ENCODE data around the gene KHSRP.

Gene KHSRP

DNA sequence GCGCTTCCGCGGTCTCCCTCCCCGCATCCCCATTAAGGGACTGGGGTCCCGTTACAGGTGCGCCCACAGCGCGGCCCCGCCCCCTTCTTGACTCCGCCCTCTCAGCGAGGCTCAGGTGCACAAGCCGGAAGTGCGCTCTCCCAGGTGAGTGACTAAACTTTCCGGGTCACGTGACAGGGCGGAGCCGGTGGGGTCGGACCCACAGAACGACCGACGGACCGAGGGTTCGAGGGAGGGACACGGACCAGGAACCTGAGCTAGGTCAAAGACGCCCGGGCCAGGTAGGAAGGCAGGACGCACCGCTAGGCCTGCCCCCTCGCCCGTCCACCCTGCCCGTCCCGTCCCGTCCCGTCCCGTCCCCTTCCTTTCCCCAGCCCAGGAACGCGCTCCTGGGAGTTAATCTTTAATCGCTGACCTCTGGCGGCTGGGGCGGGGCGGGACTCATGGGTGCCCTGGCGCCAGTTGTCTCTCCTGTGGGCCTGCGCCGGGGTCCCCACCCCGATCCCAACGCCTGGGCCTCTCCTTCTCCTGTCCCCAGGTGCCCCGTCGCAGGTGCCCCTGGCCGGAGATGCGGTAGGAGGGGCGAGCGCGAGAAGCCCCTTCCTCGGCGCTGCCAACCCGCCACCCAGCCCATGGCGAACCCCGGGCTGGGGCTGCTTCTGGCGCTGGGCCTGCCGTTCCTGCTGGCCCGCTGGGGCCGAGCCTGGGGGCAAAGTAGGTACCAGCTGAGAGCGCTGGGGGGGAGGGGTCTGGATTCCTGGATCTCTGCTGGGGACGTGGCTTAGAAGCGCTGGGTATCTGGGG lies 39.7 kb upstream of the KHSRP start, which contains the start of gene CRB3:
CRB3 (plus strand) TSS at position 202 of the 804 bp plus-strand sequence; CDS start at position 633, 431 bp downstream.
- Histone ChIP-seq H3K9me2 (replicated peaks; ENCODE audit: control insufficient read depth, low read length) (no peaks in the 10 kb centered on the region), H3F3A (ENCODE audit: control insufficient read depth, insufficient read depth) (no peaks in the 10 kb centered on the region), H3K79me2 (ENCODE audit: control insufficient read depth, low read length) (peaks cover 3% of the 10 kb centered on the region), H3K27me3 (ENCODE audit: control insufficient read depth, low read length) (no peaks in the 10 kb centered on the region), H4K20me1 (ENCODE audit: control insufficient read depth, insufficient read depth, low read depth, low read length) (no peaks in the 10 kb centered on the region), H3K4me3 (ENCODE audit: low read length) (no peak within 1 kb of the TSS), H3K36me3 (ENCODE audit: control insufficient read depth, low read length) (no peaks in the 10 kb centered on the region), H3K4me1 (ENCODE audit: control insufficient read depth, low read length) (no peaks in the 10 kb centered on the region), H3K4me2 (ENCODE audit: low read length) (no peak within 1 kb of the TSS), H3K9me3 (ENCODE audit: control insufficient read depth, insufficient read depth, low read length) (no peaks in the 10 kb centered on the region), H3K27ac (ENCODE audit: low read depth, low read length) (no peak within 1 kb of the TSS)
- TF ChIP-seq EZH2phosphoT487 (IDR thresholded peaks at IDR 0.05; ENCODE audit: borderline replicate concordance, low read length) = no peak
- TF ChIP-seq, protein P1, sequence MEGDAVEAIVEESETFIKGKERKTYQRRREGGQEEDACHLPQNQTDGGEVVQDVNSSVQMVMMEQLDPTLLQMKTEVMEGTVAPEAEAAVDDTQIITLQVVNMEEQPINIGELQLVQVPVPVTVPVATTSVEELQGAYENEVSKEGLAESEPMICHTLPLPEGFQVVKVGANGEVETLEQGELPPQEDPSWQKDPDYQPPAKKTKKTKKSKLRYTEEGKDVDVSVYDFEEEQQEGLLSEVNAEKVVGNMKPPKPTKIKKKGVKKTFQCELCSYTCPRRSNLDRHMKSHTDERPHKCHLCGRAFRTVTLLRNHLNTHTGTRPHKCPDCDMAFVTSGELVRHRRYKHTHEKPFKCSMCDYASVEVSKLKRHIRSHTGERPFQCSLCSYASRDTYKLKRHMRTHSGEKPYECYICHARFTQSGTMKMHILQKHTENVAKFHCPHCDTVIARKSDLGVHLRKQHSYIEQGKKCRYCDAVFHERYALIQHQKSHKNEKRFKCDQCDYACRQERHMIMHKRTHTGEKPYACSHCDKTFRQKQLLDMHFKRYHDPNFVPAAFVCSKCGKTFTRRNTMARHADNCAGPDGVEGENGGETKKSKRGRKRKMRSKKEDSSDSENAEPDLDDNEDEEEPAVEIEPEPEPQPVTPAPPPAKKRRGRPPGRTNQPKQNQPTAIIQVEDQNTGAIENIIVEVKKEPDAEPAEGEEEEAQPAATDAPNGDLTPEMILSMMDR (IDR thresholded peaks at IDR 0.05; ENCODE audit: low read depth, low read length, poor library complexity, severe bottlenecking) = no peak

- no peaks in the 10 kb centered on the region for H3K9me2 ChIP-seq (replicated peaks; ENCODE audit: control insufficient read depth, low read length)
- H4K20me1 ChIP-seq (ENCODE audit: control insufficient read depth, insufficient read depth, low read depth, low read length) = no peaks in the 10 kb centered on the region
- H3K36me3 ChIP-seq (ENCODE audit: control insufficient read depth, low read length) = peaks cover 25% of the 10 kb centered on the region
- peak overlapping the region; percentile 87 for H3K4me3 ChIP-seq (ENCODE audit: low read length)
- TF ChIP-seq, protein P1 (IDR thresholded peaks at IDR 0.05; ENCODE audit: low read depth, low read length, poor library complexity, severe bottlenecking) = peak; percentile 64
- TF ChIP-seq EZH2phosphoT487 (IDR thresholded peaks at IDR 0.05; ENCODE audit: borderline replicate concordance, low read length) = no peak
- no peaks in the 10 kb centered on the region for H3K27me3 ChIP-seq (ENCODE audit: control insufficient read depth, low read length)
- H3K4me1 ChIP-seq (ENCODE audit: control insufficient read depth, low read length) = peaks cover 15% of the 10 kb centered on the region
- peak overlapping the region; percentile 91 for H3K4me2 ChIP-seq (ENCODE audit: low read length)
- no peaks in the 10 kb centered on the region for H3K9me3 ChIP-seq (ENCODE audit: control insufficient read depth, insufficient read depth, low read length)
- H3K79me2 ChIP-seq (ENCODE audit: control insufficient read depth, low read length) = peaks cover 22% of the 10 kb centered on the region
- H3K27ac ChIP-seq (ENCODE audit: low read depth, low read length) = peak overlapping the region; percentile 68
- no peaks in the 10 kb centered on the region for H3F3A ChIP-seq (ENCODE audit: control insufficient read depth, insufficient read depth)
Observed at GRCh38 chr19:6460099-6460884, 35.7 kb upstream of the KHSRP start.

DNA sequence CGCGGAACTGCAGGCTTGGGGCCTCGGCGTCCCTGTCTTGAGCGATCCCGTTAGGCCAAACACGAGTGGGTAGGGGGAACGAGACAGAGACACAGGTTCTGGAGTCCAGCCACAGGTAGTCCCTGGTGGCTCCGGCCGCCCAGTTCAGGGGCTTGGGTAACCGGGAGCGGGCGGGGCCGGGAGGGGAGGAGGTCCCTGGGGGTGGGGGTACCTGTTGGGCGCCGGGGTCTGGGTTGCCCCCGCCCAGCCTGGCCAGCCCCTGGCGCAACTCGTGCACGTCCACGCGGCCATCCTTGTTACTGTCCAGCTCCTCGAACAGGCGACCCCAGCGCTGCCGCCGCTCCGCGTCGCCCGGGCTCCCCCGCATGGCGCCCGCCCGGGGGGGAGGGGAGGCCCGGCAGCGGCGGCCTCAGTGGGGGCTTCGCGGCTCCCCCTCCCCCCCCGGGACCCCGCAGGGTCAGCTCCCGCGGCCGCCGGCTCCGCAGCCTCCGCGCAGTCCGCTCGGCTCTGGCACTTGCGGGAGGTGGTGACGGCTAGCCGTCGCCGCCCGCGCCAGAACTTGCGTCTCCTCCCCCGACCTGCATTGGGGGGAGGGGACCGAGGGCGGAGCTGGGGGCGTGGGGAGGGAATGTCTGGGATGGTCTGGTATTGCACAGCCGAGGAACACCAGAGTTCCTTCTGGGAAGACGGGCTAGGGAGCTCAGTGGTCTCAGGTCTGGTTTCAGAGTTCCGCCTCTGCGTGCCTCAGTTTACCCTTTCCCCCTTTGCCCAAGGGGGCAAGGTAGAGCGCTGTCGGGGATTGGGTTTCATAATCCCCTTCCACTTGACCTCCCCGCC lies 34.9 kb upstream of the KHSRP start, which contains the start of gene SLC25A23:
SLC25A23 (minus strand) TSS at position 531 of the 837 bp plus-strand sequence; CDS start at position 367, 164 bp downstream.
- peak within 1 kb of the TSS; percentile 91 for H3K4me2 ChIP-seq (ENCODE audit: low read length)
- no peak for TF ChIP-seq EZH2phosphoT487 (IDR thresholded peaks at IDR 0.05; ENCODE audit: borderline replicate concordance, low read length)
- TF ChIP-seq, protein P1 (IDR thresholded peaks at IDR 0.05; ENCODE audit: low read depth, low read length, poor library complexity, severe bottlenecking) = no peak
- peak within 1 kb of the TSS; percentile 68 for H3K27ac ChIP-seq (ENCODE audit: low read depth, low read length)
- H3K4me3 ChIP-seq (ENCODE audit: low read length) = peak within 1 kb of the TSS; percentile 87
- peaks cover 6% of the 10 kb centered on the region for H3K9me3 ChIP-seq (ENCODE audit: control insufficient read depth, insufficient read depth, low read length)
- peaks cover 33% of the 10 kb centered on the region for H3K36me3 ChIP-seq (ENCODE audit: control insufficient read depth, low read length)
- no peaks in the 10 kb centered on the region for H3K9me2 ChIP-seq (replicated peaks; ENCODE audit: control insufficient read depth, low read length)
- peaks cover 15% of the 10 kb centered on the region for H3K4me1 ChIP-seq (ENCODE audit: control insufficient read depth, low read length)
- H3K27me3 ChIP-seq (ENCODE audit: control insufficient read depth, low read length) = no peaks in the 10 kb centered on the region
- no peaks in the 10 kb centered on the region for H4K20me1 ChIP-seq (ENCODE audit: control insufficient read depth, insufficient read depth, low read depth, low read length)
- H3K79me2 ChIP-seq (ENCODE audit: control insufficient read depth, low read length) = peaks cover 22% of the 10 kb centered on the region
- no peaks in the 10 kb centered on the region for H3F3A ChIP-seq (ENCODE audit: control insufficient read depth, insufficient read depth)
